Measurements from ENCODE around the gene GCNT2.
"Not testable (repeated sequence)": the region's sequence is repeated elsewhere in the genome, so short reads cannot be mapped to it uniquely, and the experiment has no call there.

The GCNT2 gene

DNA sequence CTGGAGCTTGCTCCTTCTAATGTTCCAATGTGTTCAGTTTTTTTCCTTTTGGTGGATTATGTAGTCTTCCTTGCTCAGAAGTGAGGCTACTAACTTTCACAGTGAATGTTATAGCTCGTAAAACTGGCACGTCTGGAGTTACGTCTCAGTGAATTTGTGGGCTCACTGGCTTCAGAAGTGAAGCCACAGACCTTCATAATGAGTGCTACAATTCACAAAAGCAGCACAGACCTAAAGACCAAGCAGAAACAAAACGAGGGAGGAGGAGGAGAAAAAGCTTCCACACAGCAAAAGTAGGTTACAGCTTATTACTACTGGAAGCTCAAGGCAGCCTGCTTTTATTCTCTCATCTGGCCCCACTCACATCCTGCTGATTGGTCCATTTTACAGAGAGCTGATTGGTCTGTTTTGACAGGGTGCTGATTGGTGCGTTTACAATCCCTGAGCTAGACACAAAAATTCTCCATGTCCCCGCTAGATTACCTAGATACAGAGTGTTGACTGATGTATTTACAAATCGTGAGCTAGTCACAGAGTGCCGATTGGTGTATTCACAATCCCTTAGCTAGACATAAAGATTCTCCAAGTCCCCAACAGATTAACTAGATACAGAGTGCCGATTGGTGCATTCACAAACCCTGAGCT, 34.1 kb upstream of the GCNT2 start:
- not testable (repeated sequence) for H3K9me3 ChIP-seq (ENCODE audit: control insufficient read depth, insufficient read depth, low read length); DNase-seq (ENCODE audit: low read depth, low spot score); H3K4me3 ChIP-seq (ENCODE audit: low read length); H3K36me3 ChIP-seq (ENCODE audit: control insufficient read depth, insufficient read depth, low read length); H3K27me3 ChIP-seq (ENCODE audit: control insufficient read depth, insufficient read depth, low read length); H3K27ac ChIP-seq (ENCODE audit: low read length); H3K4me1 ChIP-seq (ENCODE audit: control insufficient read depth, insufficient read depth, low read length)
- no CpG with 5 or more reads among the region's 9 CpGs for WGBS (ENCODE audit: insufficient coverage, insufficient read length)

GRCh38 chr6:10487668-10488327, 33.4 kb upstream of the GCNT2 start:
- H3K4me3 ChIP-seq (ENCODE audit: low read length), result peak overlapping the region; percentile 29; the same call in 1 of the 2 replicates

DNA sequence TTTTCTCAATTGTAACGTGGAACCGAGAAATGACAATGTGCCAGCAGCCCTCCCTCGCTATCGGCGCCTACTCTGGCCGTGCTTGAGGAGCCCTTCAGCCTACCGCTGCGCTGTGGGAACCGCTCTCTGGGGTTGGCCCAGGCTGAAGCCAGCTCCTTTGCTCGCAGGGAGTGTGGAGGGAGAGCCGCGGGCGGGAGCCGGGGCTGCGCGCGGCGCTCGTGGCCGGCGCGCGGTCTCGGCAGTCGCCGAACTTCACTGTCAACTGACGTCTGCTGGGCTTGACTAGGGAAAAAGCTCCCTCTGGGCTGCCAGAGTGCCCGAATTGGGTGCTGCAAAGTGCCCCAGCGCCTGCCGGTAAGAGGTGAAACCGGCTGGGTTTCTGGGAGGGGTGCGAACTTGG, 29.7 kb upstream of the GCNT2 start:
- H3K27ac ChIP-seq (ENCODE audit: low read length), result no peak overlapping the region
- no peaks in the 10 kb centered on the region for H3K36me3 ChIP-seq (ENCODE audit: control insufficient read depth, insufficient read depth, low read length)
- no peaks in the 10 kb centered on the region for H3K9me3 ChIP-seq (ENCODE audit: control insufficient read depth, insufficient read depth, low read length)
- no peak overlapping the region for H3K4me3 ChIP-seq (ENCODE audit: low read length)
- no CpG with 5 or more reads among the region's 32 CpGs for WGBS (ENCODE audit: insufficient coverage, insufficient read length)
- H3K27me3 ChIP-seq (ENCODE audit: control insufficient read depth, insufficient read depth, low read length), result no peaks in the 10 kb centered on the region
- no peak for DNase-seq (ENCODE audit: low read depth, low spot score)
- no peaks in the 10 kb centered on the region; the same call in 1 of the 2 replicates for H3K4me1 ChIP-seq (ENCODE audit: control insufficient read depth, insufficient read depth, low read length)

More at GRCh38 chr6:10487668-10488327, 33.4 kb upstream of the GCNT2 start:
- Histone ChIP-seq H3K36me3 (ENCODE audit: control insufficient read depth, insufficient read depth, low read length) (no peaks in the 10 kb centered on the region; the same call in 1 of the 2 replicates), H3K27me3 (ENCODE audit: control insufficient read depth, insufficient read depth, low read length) (no peaks in the 10 kb centered on the region), H3K4me1 (ENCODE audit: control insufficient read depth, insufficient read depth, low read length) (no peaks in the 10 kb centered on the region; the same call in 1 of the 2 replicates), H3K27ac (ENCODE audit: low read length) (no peak overlapping the region), H3K9me3 (ENCODE audit: control insufficient read depth, insufficient read depth, low read length) (no peaks in the 10 kb centered on the region)
- DNase-seq (ENCODE audit: low read depth, low spot score), result no peak
- WGBS (ENCODE audit: insufficient coverage, insufficient read length), result no CpG with 5 or more reads among the region's 44 CpGs

DNA sequence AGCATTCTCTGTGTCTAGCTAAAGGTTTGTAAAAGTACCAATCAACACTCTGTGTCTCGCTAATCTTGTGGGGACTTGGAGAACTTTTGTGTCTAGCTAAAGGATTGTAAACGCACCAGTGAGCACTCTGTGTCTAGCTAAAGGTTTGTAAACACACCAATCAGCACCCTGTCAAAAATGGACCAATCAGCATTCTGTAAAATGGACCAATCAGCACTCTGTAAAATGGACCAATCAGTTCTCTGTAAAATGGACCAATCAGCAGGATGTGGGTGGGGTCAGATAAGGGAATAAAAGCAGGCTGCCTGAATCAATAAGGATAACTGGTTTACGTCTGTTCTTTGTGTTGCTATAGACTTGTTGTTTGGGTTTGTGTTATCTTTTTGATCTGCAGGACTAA, 29.2 kb upstream of the GCNT2 start:
- not testable (repeated sequence) for H3K4me1 ChIP-seq (ENCODE audit: control insufficient read depth, insufficient read depth, low read length); H3K36me3 ChIP-seq (ENCODE audit: control insufficient read depth, insufficient read depth, low read length); H3K27me3 ChIP-seq (ENCODE audit: control insufficient read depth, insufficient read depth, low read length); DNase-seq (ENCODE audit: low read depth, low spot score); H3K9me3 ChIP-seq (ENCODE audit: control insufficient read depth, insufficient read depth, low read length); H3K4me3 ChIP-seq (ENCODE audit: low read length); H3K27ac ChIP-seq (ENCODE audit: low read length)
- WGBS (ENCODE audit: insufficient coverage, insufficient read length), result no CpG with 5 or more reads among the region's 3 CpGs

GRCh38 chr6:10495029-10495428, 26.1 kb upstream of the GCNT2 start:
- DNase-seq (ENCODE audit: low read depth, low spot score), result no peak
- WGBS (ENCODE audit: insufficient coverage, insufficient read length), result no CpG with 5 or more reads among the region's 14 CpGs
- Histone ChIP-seq H3K4me3 (ENCODE audit: low read length) (no peak overlapping the region), H3K36me3 (ENCODE audit: control insufficient read depth, insufficient read depth, low read length) (no peaks in the 10 kb centered on the region), H3K27me3 (ENCODE audit: control insufficient read depth, insufficient read depth, low read length) (no peaks in the 10 kb centered on the region), H3K9me3 (ENCODE audit: control insufficient read depth, insufficient read depth, low read length) (no peaks in the 10 kb centered on the region), H3K27ac (ENCODE audit: low read length) (no peak overlapping the region), H3K4me1 (ENCODE audit: control insufficient read depth, insufficient read depth, low read length) (no peaks in the 10 kb centered on the region; the same call in 1 of the 2 replicates)

DNA sequence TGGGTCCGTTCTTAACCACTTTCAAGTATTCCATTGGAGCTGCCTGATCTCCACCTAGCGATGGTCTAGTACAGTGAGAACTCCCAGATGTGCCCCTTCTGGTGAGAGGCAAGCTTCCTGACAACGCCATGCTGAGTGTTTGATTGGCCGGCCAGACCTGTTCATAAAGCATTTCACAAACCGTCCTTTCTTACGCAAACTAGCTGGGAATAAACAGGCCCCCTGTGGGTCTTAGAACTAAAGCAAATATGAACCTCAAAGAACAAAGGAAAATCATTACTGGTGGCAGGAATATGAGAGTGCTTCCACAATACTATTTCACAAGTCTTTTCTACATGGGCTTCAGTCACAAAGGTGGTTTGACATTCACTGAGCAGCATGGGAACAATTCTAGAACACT, 15.6 kb upstream of the GCNT2 start:
- H3K27me3 ChIP-seq (ENCODE audit: control insufficient read depth, insufficient read depth, low read length), result no peaks in the 10 kb centered on the region
- WGBS (ENCODE audit: insufficient coverage, insufficient read length), result no CpG with 5 or more reads among the region's 6 CpGs
- no peaks in the 10 kb centered on the region for H3K9me3 ChIP-seq (ENCODE audit: control insufficient read depth, insufficient read depth, low read length)
- no peak for DNase-seq (ENCODE audit: low read depth, low spot score)
- H3K4me1 ChIP-seq (ENCODE audit: control insufficient read depth, insufficient read depth, low read length), result no peaks in the 10 kb centered on the region
- no peak overlapping the region for H3K27ac ChIP-seq (ENCODE audit: low read length)
- no peaks in the 10 kb centered on the region for H3K36me3 ChIP-seq (ENCODE audit: control insufficient read depth, insufficient read depth, low read length)
- no peak overlapping the region for H3K4me3 ChIP-seq (ENCODE audit: low read length)

- Histone ChIP-seq H3K36me3 (ENCODE audit: control insufficient read depth, insufficient read depth, low read length) (no peaks in the 10 kb centered on the region), H3K27ac (ENCODE audit: low read length) (no peak overlapping the region), H3K4me1 (ENCODE audit: control insufficient read depth, insufficient read depth, low read length) (no peaks in the 10 kb centered on the region), H3K4me3 (ENCODE audit: low read length) (no peak overlapping the region), H3K27me3 (ENCODE audit: control insufficient read depth, insufficient read depth, low read length) (no peaks in the 10 kb centered on the region), H3K9me3 (ENCODE audit: control insufficient read depth, insufficient read depth, low read length) (no peaks in the 10 kb centered on the region)
- WGBS (ENCODE audit: insufficient coverage, insufficient read length), result no CpG with 5 or more reads among the region's 6 CpGs
- no peak for DNase-seq (ENCODE audit: low read depth, low spot score)
Measured at GRCh38 chr6:10507298-10507697, 13.9 kb upstream of the GCNT2 start.

GRCh38 chr6:10507715-10508114, 13.4 kb upstream of the GCNT2 start:
- no CpG with 5 or more reads among the region's 5 CpGs for WGBS (ENCODE audit: insufficient coverage, insufficient read length)
- no peak overlapping the region for H3K4me3 ChIP-seq (ENCODE audit: low read length)
- no peak for DNase-seq (ENCODE audit: low read depth, low spot score)

DNA sequence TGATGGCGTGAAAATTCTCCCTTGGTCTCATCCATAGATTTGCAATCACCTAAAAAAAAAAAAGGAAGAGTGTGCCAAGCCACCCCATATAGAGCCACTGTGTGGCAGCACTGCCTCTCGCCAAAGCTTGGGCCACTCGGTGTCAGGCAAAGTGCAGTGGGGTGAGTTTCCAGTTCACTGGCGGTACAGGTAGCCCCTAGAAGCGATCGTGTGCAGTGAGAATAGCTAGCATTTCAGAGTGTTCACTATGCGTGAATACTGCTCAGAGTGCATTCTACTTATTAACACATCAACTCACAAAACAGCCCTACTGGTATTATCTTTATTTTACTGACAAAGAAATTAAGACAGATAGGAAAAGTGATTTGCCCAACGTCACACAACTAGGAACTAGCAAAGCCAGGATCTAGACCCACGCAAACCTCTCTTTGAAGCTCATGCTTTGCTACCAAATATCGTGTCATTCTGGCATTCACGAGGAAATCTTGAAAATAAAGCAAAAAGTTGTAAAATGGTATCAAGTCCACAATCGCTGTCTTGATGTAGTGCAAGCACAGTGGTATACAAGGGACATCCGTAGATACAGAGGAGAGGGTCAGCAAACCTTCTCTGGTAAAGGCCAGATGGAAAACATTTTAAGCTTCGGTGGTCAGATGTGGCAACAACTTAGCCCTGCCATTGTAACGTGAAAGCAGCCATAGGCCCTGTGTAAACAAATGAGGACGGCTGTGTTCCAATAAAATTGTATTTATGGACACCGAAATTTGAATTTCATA, 10.4 kb upstream of the GCNT2 start:
- no peaks in the 10 kb centered on the region for H3K27me3 ChIP-seq (ENCODE audit: control insufficient read depth, insufficient read depth, low read length)
- H3K4me3 ChIP-seq (ENCODE audit: low read length), result no peak overlapping the region
- peak; percentile 54 for DNase-seq (ENCODE audit: low read depth, low spot score)
- no CpG with 5 or more reads among the region's 17 CpGs for WGBS (ENCODE audit: insufficient coverage, insufficient read length)
- no peaks in the 10 kb centered on the region for H3K36me3 ChIP-seq (ENCODE audit: control insufficient read depth, insufficient read depth, low read length)
- no peaks in the 10 kb centered on the region for H3K4me1 ChIP-seq (ENCODE audit: control insufficient read depth, insufficient read depth, low read length)
- no peak overlapping the region for H3K27ac ChIP-seq (ENCODE audit: low read length)
- no peaks in the 10 kb centered on the region for H3K9me3 ChIP-seq (ENCODE audit: control insufficient read depth, insufficient read depth, low read length)

More at GRCh38 chr6:10507715-10508114, 13.4 kb upstream of the GCNT2 start:
- Histone ChIP-seq H3K27me3 (ENCODE audit: control insufficient read depth, insufficient read depth, low read length) (no peaks in the 10 kb centered on the region), H3K27ac (ENCODE audit: low read length) (no peak overlapping the region), H3K9me3 (ENCODE audit: control insufficient read depth, insufficient read depth, low read length) (no peaks in the 10 kb centered on the region), H3K4me1 (ENCODE audit: control insufficient read depth, insufficient read depth, low read length) (no peaks in the 10 kb centered on the region), H3K36me3 (ENCODE audit: control insufficient read depth, insufficient read depth, low read length) (no peaks in the 10 kb centered on the region)

- no peaks in the 10 kb centered on the region for H3K27me3 ChIP-seq (ENCODE audit: control insufficient read depth, insufficient read depth, low read length)
- H3K4me3 ChIP-seq (ENCODE audit: low read length), result no peak overlapping the region
- H3K36me3 ChIP-seq (ENCODE audit: control insufficient read depth, insufficient read depth, low read length), result no peaks in the 10 kb centered on the region
- H3K4me1 ChIP-seq (ENCODE audit: control insufficient read depth, insufficient read depth, low read length), result no peaks in the 10 kb centered on the region
- no peak for DNase-seq (ENCODE audit: low read depth, low spot score)
- no peaks in the 10 kb centered on the region for H3K9me3 ChIP-seq (ENCODE audit: control insufficient read depth, insufficient read depth, low read length)
- no peak overlapping the region for H3K27ac ChIP-seq (ENCODE audit: low read length)
- no CpG with 5 or more reads among the region's 2 CpGs for WGBS (ENCODE audit: insufficient coverage, insufficient read length)
Measured at GRCh38 chr6:10511477-10511876, 9.7 kb upstream of the GCNT2 start.
